Tibial nerve (tissue), 3 donors: Measurements from ENCODE around the gene ACTR6.

Source experiments
- EP300 ChIP-seq, 2 donors: sonication (generic); formaldehyde crosslinking; IDR thresholded peaks; one replicate each; pipeline ENCODE4 v1.6.1; 2017; ENCODE audit warnings: antibody characterized with exemption in 2 of 2, mild to moderate bottlenecking in 1 of 2
- POLR2A ChIP-seq, 2 donors: fragments of 450-650 bp; IDR thresholded peaks; one replicate each; pipeline ENCODE4 v1.6.1; 2017; ENCODE audit warnings: antibody characterized with exemption in 2 of 2, mild to moderate bottlenecking in 2 of 2, moderate library complexity in 2 of 2

DNA sequence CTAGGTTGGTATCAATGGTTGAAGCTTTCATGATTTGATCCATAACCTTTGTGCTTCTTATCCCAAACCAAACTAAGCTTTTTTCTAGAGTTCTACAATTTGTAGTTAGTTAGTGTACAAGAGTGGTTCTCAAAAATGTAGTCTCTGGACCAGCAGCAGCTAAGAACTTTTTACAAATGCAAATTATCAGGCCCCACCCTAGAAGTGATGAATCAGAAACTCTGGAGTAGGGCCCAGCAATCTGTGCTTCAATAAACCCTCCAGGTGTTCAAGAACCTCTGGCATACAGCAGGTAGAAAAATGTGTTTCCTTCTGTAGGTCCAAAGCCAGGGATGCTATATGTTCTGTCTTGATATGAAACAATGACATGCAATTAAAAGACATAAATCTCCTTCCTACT lies 26.1 kb upstream of the ACTR6 start:
- TF ChIP-seq POLR2A (IDR thresholded peaks at IDR 0.05) (no peak), EP300 (IDR thresholded peaks at IDR 0.05) (no peak)
